NCI-H748 (cell line): ENCODE data around the gene TIPIN.
"Not testable (repeated sequence)": the region's sequence is repeated elsewhere in the genome, so short reads cannot be mapped to it uniquely, and the experiment has no call there.

Experiments
- DNase-seq: peaks from one replicate; lab custom pipeline; 2025; ENCODE audit not compliant: unreplicated experiment; lab: John Stamatoyannopoulos, UW

TIPIN gene

GRCh38 chr15:66386204-66387123 is 30.0 kb upstream of the TIPIN start, which contains the start of gene MAP2K1:
MAP2K1 (plus strand) TSS chr15:66386912; CDS start chr15:66387348, 436 bp downstream.
- DNase-seq: peak; percentile 96

- not testable (repeated sequence) for DNase-seq
Observed at GRCh38 chr15:66381376-66381775, 24.9 kb upstream of the TIPIN start.

- no peak for DNase-seq
Observed at GRCh38 chr15:66378814-66379430, 22.4 kb upstream of the TIPIN start.

- no peak for DNase-seq
Observed at GRCh38 chr15:66374179-66374578, 17.7 kb upstream of the TIPIN start.

- DNase-seq: peak; percentile 27
Observed at GRCh38 chr15:66369773-66370651, 13.5 kb upstream of the TIPIN start.

GRCh38 chr15:66364944-66365528 is 8.6 kb upstream of the TIPIN start:
- no peak for DNase-seq

- DNase-seq: no peak
Observed at GRCh38 chr15:66362776-66363175, 6.3 kb upstream of the TIPIN start.

GRCh38 chr15:66361745-66362460 is 5.4 kb upstream of the TIPIN start:
- DNase-seq: not testable (repeated sequence)

- DNase-seq: no peak
Observed at GRCh38 chr15:66359740-66360139, 3.3 kb upstream of the TIPIN start.

GRCh38 chr15:66356077-66356358 is 467 bp downstream of the TIPIN start:
- no peak for DNase-seq

- not testable (repeated sequence) for DNase-seq
Observed at GRCh38 chr15:66348530-66348929, 8.0 kb downstream of the TIPIN start.

- DNase-seq: no peak
Observed at GRCh38 chr15:66328771-66329170, 27.7 kb downstream of the TIPIN start.

GRCh38 chr15:66327736-66328135 is 28.7 kb downstream of the TIPIN start:
- DNase-seq: no peak

- no peak for DNase-seq
Observed at GRCh38 chr15:66326051-66326450, 30.4 kb downstream of the TIPIN start.

GRCh38 chr15:66323312-66323928 is 33.1 kb downstream of the TIPIN start:
- no peak for DNase-seq

- no peak for DNase-seq
Observed at GRCh38 chr15:66312144-66312543, 44.3 kb downstream of the TIPIN start.

GRCh38 chr15:66310786-66311185 is 45.7 kb downstream of the TIPIN start:
- no peak for DNase-seq

GRCh38 chr15:66309828-66310227 is 46.7 kb downstream of the TIPIN start:
- no peak for DNase-seq

GRCh38 chr15:66308531-66308930 is 48.0 kb downstream of the TIPIN start:
- DNase-seq: no peak

- DNase-seq: peak; percentile 74
Observed at GRCh38 chr15:66306381-66306780, 50.1 kb downstream of the TIPIN start.
